ENCODE data around the gene YY1.
A peak's percentile ranks its signal among the peaks of the same experiment; 100 is the strongest.

YY1 gene

GRCh38 chr14:100313464-100314230 lies 74.7 kb downstream of the YY1 start:
- no peak for DNase-seq (ENCODE audit: low spot score)

- no peak for DNase-seq (ENCODE audit: low spot score)
These were observed 75.8 kb downstream of the YY1 start for GRCh38 chr14:100314724-100315123.

- no peak for DNase-seq (ENCODE audit: low spot score)
These were observed 78.4 kb downstream of the YY1 start for GRCh38 chr14:100317389-100317788.

- DNase-seq (ENCODE audit: low spot score), result peak; percentile 93
These were observed 79.2 kb downstream of the YY1 start for GRCh38 chr14:100317912-100318808.

GRCh38 chr14:100320157-100320856 lies 81.4 kb downstream of the YY1 start:
- DNase-seq (ENCODE audit: low spot score), result no peak

GRCh38 chr14:100321473-100322137 lies 82.7 kb downstream of the YY1 start:
- DNase-seq (ENCODE audit: low spot score), result no peak

GRCh38 chr14:100322138-100322957 lies 83.4 kb downstream of the YY1 start:
- DNase-seq (ENCODE audit: low spot score), result no peak

GRCh38 chr14:100323121-100323941 lies 84.4 kb downstream of the YY1 start, which contains the start of gene SLC25A47:
SLC25A47 (plus strand) TSS chr14:100323339; CDS start chr14:100323415, 76 bp downstream.
- no peak for DNase-seq (ENCODE audit: low spot score)

- DNase-seq (ENCODE audit: low spot score), result no peak
These were observed 85.0 kb downstream of the YY1 start for GRCh38 chr14:100323942-100324307.

GRCh38 chr14:100325231-100325632 lies 86.3 kb downstream of the YY1 start:
- no peak for DNase-seq (ENCODE audit: low spot score)

- DNase-seq (ENCODE audit: low spot score), result no peak
These were observed 87.0 kb downstream of the YY1 start for GRCh38 chr14:100325958-100326357.

- DNase-seq (ENCODE audit: low spot score), result no peak
These were observed 88.2 kb downstream of the YY1 start for GRCh38 chr14:100327128-100327527.

GRCh38 chr14:100328495-100329163 lies 89.7 kb downstream of the YY1 start:
- no peak for DNase-seq (ENCODE audit: low spot score)

- no peak for DNase-seq (ENCODE audit: low spot score)
These were observed 90.5 kb downstream of the YY1 start for GRCh38 chr14:100329233-100330006.

- DNase-seq (ENCODE audit: low spot score), result no peak
These were observed 91.0 kb downstream of the YY1 start for GRCh38 chr14:100330007-100330344.

GRCh38 chr14:100330388-100330931 lies 91.5 kb downstream of the YY1 start:
- no peak for DNase-seq (ENCODE audit: low spot score)

GRCh38 chr14:100332071-100332639 lies 93.2 kb downstream of the YY1 start:
- no peak for DNase-seq (ENCODE audit: low spot score)
